GM19463 (cell line): ENCODE measurements around the gene MRPL4.
"Not testable (repeated sequence)": the region's sequence is repeated elsewhere in the genome, so short reads cannot be mapped to it uniquely, and the experiment has no call there.

Experiments used
- ATAC-seq: cut with Tn5 transposase; IDR thresholded peaks from one replicate; pipeline ENCODE4 v1.9.1; 2021; ENCODE audit warnings: mild to moderate bottlenecking, moderate library complexity; ENCODE audit not compliant: unreplicated experiment

Gene MRPL4

DNA sequence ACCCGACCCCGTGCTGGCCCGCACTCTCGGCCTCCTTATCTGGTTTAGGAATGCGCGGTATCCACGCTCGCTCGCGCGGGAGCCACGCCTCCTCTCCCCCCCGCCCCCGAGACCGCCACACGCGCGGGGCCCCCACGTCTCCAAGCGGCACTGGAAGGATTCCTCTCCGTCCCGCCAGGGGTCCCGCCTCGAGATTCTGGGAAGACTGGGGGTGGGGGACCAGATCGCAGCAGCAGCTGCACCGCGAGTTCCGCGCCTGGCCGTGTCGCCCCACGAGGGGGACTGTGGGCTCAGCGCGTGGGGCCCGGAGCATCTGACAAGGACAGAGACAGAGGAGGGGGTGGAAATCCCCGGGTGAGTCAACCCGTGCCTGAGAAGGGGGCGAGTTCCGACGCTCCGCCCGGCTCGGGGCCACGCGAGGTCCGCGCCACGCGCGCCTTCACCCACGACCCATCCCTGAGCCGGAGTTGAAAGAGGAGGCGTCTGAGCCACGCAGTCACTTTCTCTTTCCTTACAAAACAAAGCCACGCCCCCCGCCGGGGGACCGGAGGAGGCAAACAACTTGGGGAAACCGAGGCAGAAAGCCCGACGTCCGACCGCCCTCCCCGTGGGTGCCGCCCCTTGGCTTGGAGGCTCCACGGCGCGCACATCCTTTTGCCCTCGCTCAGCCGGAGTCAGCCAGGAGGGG, 21.7 kb upstream of the MRPL4 start:
- no peak for ATAC-seq

- peak; percentile 39 for ATAC-seq
Observed at GRCh38 chr19:10230861-10231611, 21.0 kb upstream of the MRPL4 start, which contains the start of gene S1PR2. Gene S1PR2 (minus strand): TSS chr19:10231331. CDS start chr19:10224905, 6,426 bp downstream.

DNA sequence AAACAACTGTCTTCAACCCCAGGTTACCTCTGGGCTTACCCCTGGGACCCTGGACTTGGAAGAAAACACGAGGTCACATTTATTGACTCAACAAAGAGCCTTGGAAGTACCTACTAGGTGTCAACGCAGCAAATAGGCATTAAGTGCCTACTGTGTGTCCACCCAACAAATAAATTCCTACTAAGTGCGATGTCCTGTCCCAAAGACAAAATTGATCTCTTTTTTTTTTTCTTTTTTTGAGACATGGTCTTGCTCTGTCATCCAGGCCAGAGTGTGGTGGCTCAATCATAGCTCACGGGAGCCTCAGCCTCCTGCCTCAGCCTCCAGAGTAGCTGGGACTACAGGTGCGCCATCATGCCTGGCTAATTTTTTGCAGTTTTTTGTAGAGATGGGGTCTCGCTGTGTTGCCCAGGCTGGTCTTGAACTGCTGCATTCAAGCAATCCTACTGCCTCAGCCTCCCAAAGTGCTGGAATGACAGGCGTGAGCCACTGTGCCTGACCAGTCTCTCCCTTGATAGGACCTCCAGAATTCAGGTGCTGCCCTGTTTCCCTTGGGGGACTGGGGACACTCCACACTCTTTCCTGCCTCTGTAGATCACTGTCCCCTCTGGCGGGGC, 20.3 kb upstream of the MRPL4 start:
- no peak for ATAC-seq

- no peak for ATAC-seq
Observed at GRCh38 chr19:10233946-10234345, 18.1 kb upstream of the MRPL4 start.

DNA sequence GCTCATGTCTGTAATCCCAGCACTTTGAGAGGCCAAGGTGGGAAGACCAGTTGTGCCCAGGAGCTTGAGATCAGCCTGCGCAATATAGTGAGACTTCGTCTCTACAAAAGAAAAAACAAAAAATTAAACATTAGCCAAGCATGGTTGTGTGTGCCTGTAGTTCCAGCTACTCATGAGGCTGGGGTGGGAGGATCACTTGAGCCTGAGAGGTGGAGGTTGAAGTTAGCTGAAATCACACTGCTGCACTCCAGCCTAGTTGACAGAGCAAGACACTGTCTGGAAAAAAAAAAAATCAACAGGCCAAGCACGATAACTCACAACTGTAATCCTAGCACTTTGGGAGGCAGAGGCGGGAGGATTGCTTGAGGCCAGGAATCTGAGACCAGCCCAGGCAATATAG, 17.0 kb upstream of the MRPL4 start:
- ATAC-seq: no peak

GRCh38 chr19:10235409-10235808, 16.6 kb upstream of the MRPL4 start:
- not testable (repeated sequence) for ATAC-seq

DNA sequence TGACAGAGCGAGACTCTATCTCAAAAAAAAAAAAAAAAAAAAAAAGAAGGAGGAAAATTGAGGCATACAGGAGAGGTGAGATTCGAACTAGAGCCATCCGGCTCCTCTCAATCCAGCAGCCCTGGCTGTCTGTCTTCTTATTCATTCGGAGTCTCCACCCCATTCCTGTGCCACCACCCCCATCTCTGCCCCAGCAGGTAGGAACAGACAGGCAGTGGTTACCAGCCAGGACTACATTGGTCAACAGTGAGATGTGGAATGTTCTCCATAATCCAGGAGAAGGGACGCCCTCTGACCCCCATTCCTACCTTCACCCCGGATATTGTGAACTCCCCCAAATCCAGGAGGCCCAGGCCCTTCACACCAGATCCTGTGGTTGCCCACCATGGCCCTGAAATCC, 14.3 kb upstream of the MRPL4 start:
- ATAC-seq: no peak

DNA sequence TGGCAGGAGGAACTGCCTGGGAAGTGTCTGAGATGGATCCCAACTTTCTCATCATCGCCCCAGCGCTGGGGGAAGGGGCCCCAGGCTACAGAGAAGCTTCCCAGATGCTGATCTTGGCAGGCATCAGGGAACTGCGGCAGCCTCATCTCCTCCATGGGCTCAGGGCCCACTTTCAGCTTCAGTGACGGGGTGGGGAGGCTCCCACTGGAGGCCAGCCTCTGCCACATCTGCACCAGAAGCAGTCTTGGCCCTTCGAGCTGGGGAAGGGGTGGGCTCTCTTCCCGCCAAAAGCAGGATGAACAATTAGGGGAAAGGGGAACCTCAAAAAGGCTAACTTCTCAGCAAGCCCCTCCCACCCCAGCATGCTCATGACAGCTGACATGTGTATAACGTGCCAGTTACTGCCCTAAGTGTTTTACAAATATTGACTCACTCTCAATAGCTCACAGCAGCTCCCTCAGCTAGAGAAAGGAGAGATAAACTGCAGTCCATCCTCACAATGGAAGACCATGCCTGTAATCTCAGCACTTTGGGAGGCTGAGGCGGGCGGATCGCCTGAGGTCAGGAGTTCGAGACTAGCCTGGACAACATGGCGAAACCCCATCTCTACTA, 13.7 kb upstream of the MRPL4 start:
- ATAC-seq: no peak

DNA sequence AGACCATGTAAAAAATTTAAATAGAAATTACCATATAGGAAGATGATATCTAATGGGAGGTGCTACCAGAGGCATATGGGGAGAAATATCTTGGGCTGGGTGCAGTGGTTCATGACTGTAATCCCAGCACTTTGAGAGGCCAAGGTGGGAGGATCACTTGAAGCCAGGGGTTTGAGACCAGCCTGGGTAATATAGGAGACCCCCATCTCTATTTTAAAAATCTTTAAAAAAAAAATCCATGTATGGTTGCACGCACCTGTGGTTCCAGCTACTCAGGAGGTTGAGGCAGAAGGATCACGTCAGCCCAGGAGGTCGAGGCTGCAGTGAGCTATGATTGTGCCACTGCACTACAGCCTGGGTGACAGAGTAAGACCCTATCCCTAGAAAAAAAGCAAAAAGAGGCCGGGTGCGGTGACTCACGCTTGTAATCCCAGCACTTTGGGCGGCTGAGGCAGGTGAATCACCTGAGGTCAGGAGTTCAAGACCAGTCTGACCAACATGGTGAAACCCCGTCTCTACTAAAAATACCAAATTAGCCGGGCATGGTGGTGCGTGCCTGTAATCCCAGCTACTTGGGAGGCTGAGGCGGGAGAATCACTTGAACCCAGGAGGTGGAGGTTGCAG, 10.1 kb upstream of the MRPL4 start:
- not testable (repeated sequence) for ATAC-seq

DNA sequence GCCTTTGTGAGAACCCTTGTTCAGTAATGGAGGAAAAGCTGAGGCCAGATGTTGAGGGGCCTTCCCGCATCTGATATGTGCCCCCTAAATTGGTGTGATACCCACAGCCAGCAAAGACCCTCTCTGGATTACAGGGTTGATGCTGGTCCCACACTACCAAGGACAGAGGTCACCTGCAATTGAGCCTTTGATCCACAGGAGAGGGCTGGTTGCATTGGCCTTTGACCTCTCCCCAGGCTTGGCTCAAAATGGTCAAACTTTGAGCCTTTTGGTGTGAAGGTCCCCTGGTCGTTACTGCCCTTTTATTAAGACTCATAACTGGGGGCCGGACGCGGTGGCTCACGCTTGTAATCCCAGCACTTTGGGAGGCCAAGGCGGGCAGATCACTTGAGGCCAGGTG, 8.4 kb upstream of the MRPL4 start:
- no peak for ATAC-seq

GRCh38 chr19:10245189-10245939, 6.7 kb upstream of the MRPL4 start:
- ATAC-seq: no peak

DNA sequence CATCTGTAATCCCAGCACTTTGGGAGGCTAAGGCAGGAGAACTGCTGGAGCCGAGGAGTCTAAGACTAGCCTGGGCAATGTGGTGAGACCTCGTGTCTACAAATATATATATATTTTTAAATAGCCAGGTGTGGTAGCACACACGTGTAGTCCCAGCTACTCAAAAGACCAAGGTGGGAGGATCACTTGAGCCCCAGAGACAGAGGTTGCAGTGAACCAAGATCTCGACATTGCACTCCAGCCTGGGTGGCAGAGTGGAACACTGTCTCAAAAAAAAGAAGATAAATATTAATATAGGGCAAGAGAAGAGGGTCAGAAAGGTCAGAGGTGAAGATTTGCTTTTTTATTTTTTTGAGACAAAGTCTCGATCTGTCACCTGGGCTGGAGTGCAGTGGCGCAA, 5.5 kb upstream of the MRPL4 start:
- ATAC-seq: no peak

DNA sequence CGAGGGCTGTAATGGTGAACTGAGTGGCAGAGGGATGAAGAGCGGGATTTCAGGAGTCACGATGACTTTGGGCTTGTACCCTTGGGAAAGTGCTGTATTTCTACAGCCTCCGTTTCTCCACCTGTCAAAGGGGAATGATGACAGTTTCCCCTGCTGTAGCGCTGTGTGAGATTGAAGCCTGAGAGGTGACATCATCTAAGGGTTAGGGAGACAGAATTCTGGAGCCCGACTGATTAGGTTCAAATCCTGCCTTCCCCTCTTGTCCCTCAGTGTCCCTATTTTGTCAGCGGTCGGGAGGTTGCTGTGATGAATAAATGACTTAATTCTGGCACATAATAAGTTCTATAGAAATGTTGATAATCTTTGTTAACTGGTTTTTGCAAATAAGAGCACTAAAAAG, 693 bp downstream of the MRPL4 start:
- ATAC-seq: no peak

DNA sequence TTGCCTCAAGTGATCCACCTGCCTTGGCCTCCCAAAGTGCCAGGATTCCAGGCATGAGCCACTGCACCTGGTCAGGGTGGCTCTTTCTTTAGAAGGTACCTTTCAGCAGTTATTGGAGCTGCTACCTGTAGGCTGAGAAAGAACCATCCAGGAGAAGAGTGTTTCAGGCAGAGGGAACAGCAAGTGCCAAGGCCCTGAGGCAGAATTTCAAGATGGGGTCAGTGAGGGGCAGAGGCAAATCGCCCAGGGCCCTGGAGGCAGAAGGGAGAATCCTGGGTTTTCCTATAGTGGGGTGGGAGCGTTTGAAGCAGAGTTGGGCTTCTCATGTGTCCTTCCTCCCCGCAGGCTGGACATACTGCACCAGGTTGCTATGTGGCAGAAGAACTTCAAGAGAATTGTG, 2.2 kb downstream of the MRPL4 start:
- no peak for ATAC-seq

GRCh38 chr19:10255358-10255757, 3.3 kb downstream of the MRPL4 start:
- ATAC-seq: no peak

GRCh38 chr19:10256551-10256950, 4.5 kb downstream of the MRPL4 start:
- no peak for ATAC-seq

- ATAC-seq: no peak
Observed at GRCh38 chr19:10256970-10257615, 5.1 kb downstream of the MRPL4 start.

DNA sequence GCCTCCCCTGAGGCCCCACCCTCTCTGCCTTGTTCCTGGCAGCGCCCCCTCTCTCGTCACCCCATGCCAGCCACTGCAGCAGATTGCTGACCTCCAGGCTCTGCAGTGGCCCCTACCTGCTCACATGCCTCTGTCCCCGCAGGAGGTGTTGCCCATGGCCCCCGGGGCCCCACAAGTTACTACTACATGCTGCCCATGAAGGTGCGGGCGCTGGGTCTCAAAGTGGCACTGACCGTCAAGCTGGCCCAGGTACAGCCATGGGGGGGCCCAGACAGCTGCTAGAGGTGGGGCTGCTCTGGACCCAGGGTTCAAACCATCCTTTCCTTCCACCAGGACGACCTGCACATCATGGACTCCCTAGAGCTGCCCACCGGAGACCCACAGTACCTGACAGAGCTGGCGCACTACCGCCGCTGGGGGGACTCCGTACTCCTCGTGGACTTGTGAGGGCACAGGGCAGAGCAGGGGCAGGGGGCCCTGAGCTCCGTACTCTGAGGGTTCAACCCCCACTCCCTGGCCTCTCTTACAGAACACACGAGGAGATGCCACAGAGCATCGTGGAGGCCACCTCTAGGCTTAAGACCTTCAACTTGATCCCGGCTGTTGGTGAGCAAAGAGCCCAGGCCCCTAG, 6.2 kb downstream of the MRPL4 start:
- ATAC-seq: no peak

DNA sequence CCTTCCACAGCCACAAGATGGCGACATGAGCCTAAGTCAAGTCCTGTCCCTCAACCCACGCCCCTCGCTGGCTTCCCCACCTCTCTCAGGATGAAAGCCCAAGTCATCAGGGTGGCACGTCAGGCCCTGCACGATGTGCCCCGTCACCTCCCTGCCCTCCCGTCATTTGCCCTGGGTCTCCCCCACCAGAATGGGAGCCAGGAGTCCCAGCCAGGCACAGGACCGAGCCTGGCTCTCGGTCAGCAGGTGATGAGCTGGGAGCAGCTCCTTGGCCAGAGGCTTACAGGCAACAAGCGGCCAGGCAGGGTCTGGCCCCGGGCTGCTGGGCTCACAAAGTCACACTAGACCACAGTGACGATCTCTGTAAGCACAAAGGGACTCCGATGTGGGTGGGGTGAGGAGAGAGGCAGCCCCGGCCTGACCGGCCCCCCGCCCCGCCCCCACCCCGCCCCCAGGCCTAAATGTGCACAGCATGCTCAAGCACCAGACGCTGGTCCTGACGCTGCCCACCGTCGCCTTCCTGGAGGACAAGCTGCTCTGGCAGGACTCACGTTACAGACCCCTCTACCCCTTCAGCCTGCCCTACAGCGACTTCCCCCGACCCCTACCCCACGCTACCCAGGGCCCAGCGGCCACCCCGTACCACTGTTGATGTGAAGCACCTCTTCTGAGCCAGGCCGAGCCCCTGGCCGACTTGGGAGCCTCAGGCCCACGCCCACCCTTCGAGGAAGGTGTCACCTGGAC, 7.3 kb downstream of the MRPL4 start:
- ATAC-seq: no peak
